BJ (cell line): ENCODE measurements around the gene SPEF1. TPM values are rescaled to one million over a fixed set of nuclear protein-coding genes. Genes with fewer than 3 reads are reported as not detected.

Source experiments
- CTCF ChIA-PET: fragments of 350-600 bp; formaldehyde crosslinking; extraction: SDS; loops from one replicate; lab custom pipeline; 2021; ENCODE audit warnings: antibody characterized with exemption, inconsistent platforms; lab: Yijun Ruan, JAX
- POLR2A ChIA-PET: fragments of 300-600 bp; sonication (Branson Sonifier 250); formaldehyde crosslinking; extraction: SDS; loops from one replicate; lab custom pipeline; 2021; ENCODE audit warnings: antibody characterized with exemption; lab: Charles Lee
- DNase-seq: peaks from one replicate; pipeline ENCODE4 v3.0.0-alpha.2; 2011; ENCODE audit warnings: low read depth
- H3K27me3 ChIP-seq: 2 replicates; pipeline ENCODE4 v1.6.0; 2011; ENCODE audit warnings: low read length; ENCODE audit not compliant: control insufficient read depth, insufficient read depth
- H3K36me3 ChIP-seq: 2 replicates; pipeline ENCODE4 v1.5.1; 2011; ENCODE audit warnings: low read length; ENCODE audit not compliant: control insufficient read depth, insufficient read depth
- H3K4me3 ChIP-seq: 2 replicates; pipeline ENCODE4 v1.5.1; 2011; ENCODE audit warnings: low read depth, mild to moderate bottlenecking, control low read depth, low read length
- polyA plus RNA-seq: library from polyadenylated mRNA; depleted of rRNA; stranded (reverse); fragments of >200 nt; gene quantifications from 2 replicates; pipeline ENCODE4 v1.2.3, GENCODE V29; 2011
- TF ChIP-seq, protein P1 (sequence below): IDR thresholded peaks from 2 replicates; pipeline ENCODE4 v1.5.1; 2011; ENCODE audit warnings: low read depth, mild to moderate bottlenecking, control low read depth, inconsistent platforms, low read length, moderate library complexity; ENCODE audit not compliant: insufficient read depth

SPEF1 gene
- polyA plus RNA-seq, 1 experiment = 0.17 TPM

DNA sequence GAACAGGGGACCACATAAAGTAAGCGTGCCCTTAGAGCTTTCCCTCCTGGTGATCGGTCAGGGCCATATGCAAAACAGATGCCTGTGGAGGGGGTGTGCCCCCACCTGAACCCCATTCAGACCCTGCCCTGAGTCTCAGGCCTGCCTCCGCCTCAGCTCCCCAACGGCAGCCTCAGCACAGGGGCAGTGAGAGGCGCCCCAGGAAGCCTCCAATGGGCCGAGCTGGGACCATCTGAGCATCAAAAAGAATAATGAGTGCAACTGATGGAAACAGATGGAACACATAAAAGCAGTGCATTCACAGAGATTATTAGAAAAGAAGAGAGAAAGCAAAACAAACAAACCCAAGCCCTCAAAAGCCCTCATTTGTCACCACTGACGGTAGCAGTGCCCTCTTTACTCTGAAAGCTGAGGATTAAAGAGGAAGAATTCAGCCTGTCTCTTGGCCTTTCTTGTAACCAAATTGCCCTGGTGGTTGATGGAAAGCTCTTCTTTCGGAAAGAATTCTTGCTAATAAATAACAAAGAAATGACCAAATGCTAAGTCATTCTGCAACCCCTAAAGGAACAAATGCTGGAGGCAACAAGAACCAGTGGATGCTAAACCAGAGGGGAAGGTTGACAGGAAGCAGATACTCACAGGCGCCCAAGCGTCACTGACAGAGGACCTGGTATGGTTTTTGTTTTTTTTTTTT is 20.4 kb downstream of the SPEF1 start:
- TF ChIP-seq, protein P1, sequence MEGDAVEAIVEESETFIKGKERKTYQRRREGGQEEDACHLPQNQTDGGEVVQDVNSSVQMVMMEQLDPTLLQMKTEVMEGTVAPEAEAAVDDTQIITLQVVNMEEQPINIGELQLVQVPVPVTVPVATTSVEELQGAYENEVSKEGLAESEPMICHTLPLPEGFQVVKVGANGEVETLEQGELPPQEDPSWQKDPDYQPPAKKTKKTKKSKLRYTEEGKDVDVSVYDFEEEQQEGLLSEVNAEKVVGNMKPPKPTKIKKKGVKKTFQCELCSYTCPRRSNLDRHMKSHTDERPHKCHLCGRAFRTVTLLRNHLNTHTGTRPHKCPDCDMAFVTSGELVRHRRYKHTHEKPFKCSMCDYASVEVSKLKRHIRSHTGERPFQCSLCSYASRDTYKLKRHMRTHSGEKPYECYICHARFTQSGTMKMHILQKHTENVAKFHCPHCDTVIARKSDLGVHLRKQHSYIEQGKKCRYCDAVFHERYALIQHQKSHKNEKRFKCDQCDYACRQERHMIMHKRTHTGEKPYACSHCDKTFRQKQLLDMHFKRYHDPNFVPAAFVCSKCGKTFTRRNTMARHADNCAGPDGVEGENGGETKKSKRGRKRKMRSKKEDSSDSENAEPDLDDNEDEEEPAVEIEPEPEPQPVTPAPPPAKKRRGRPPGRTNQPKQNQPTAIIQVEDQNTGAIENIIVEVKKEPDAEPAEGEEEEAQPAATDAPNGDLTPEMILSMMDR = no peak
- DNase-seq = peak; percentile 44
- CTCF ChIA-PET = interaction anchor here (0.6 to 2.0 kb wide), 9 partner anchors 8 to 204 kb away, joined by 3 to 8 read pairs (median 4); partner anchors contain the start of genes AP5S1 and CENPB
- H3K36me3 ChIP-seq = peaks cover 2% of the 10 kb centered on the region; the same call in 1 of the 2 replicates
- H3K4me3 ChIP-seq = no peak overlapping the region
- H3K27me3 ChIP-seq = no peaks in the 10 kb centered on the region
- POLR2A ChIA-PET = no interaction called here

GRCh38 chr20:3759884-3760283 is 21.4 kb downstream of the SPEF1 start:
- POLR2A ChIA-PET = no interaction called here
- CTCF ChIA-PET = interaction anchor here (0.6 to 2.0 kb wide), 4 partner anchors 9 to 60 kb away, joined by 3 to 8 read pairs (median 4); partner anchors contain the start of genes AP5S1 and CENPB
- DNase-seq = no peak

GRCh38 chr20:3759316-3759823 is 21.9 kb downstream of the SPEF1 start:
- Histone ChIP-seq H3K27me3 (no peaks in the 10 kb centered on the region), H3K4me3 (no peak overlapping the region), H3K36me3 (peaks cover 4% of the 10 kb centered on the region; the same call in 1 of the 2 replicates)
- TF ChIP-seq, protein P1 = no peak
- ChIA-PET POLR2A (no interaction called here), CTCF (interaction anchor here (1.2 to 2.0 kb wide), 4 partner anchors 27 to 61 kb away, joined by 3 to 8 read pairs (median 4); partner anchors contain the start of genes AP5S1 and CENPB)
- DNase-seq = no peak

More at GRCh38 chr20:3759884-3760283, 21.4 kb downstream of the SPEF1 start:
- Histone ChIP-seq H3K36me3 (peaks cover 4% of the 10 kb centered on the region; the same call in 1 of the 2 replicates), H3K27me3 (no peaks in the 10 kb centered on the region), H3K4me3 (no peak overlapping the region)
- TF ChIP-seq, protein P1 = no peak

- TF ChIP-seq, protein P1 = no peak
- POLR2A ChIA-PET = no interaction called here
- Histone ChIP-seq H3K4me3 (no peak overlapping the region), H3K27me3 (no peaks in the 10 kb centered on the region), H3K36me3 (peaks cover 4% of the 10 kb centered on the region; the same call in 1 of the 2 replicates)
- CTCF ChIA-PET = interaction anchor here (0.8 to 6.7 kb wide), 5 partner anchors 9 to 96 kb away, joined by 3 to 51 read pairs (median 4); partner anchors contain the start of genes ADISSP and AP5S1
- DNase-seq = no peak
Observed at GRCh38 chr20:3758566-3758965, 22.7 kb downstream of the SPEF1 start.

DNA sequence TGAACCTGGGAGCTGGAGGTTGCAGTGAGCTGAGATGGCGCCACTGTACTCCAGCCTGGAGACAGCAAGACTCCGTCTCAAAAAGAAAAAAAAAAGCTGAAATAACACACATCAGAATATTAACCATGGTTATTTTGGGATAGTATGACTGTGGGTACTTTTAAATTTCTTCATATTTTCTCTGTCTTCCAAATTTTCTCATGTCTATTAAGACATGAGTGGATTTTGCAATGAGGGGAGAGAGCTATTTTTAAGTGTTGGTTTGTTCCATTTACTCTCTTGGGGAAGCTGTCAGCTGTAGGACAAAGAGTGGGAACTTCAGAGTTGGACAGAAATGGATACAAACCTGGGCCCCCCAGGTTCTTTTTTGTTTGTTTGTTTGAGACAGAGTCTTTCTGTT is 24.0 kb downstream of the SPEF1 start:
- H3K27me3 ChIP-seq = no peaks in the 10 kb centered on the region
- H3K4me3 ChIP-seq = no peak overlapping the region
- TF ChIP-seq, protein P1 = no peak
- DNase-seq = no peak
- ChIA-PET CTCF (interaction anchor here (0.6 to 6.7 kb wide), 10 partner anchors 11 to 315 kb away, joined by 3 to 51 read pairs (median 4); partner anchors contain the start of genes ADISSP, AP5S1, CENPB and SPEF1), POLR2A (no interaction called here)
- H3K36me3 ChIP-seq = peaks cover 4% of the 10 kb centered on the region; the same call in 1 of the 2 replicates
